GM18507 (cell line): ENCODE data around the gene FAM169A.
"Not testable (repeated sequence)": the region's sequence is repeated elsewhere in the genome, so short reads cannot be mapped to it uniquely, and the experiment has no call there.

Source experiments
- DNase-seq: peaks from one replicate; pipeline ENCODE4 v3.0.0; 2011; ENCODE audit warnings: low read depth; ENCODE audit not compliant: insufficient read length; ENCODE audit errors: extremely low spot score
- FAIRE-seq: peaks from 2 replicates; lab custom pipeline; 2011; peaks lifted over from hg19 to GRCh38; lab: Jason Lieb, UNC

FAM169A gene

DNA sequence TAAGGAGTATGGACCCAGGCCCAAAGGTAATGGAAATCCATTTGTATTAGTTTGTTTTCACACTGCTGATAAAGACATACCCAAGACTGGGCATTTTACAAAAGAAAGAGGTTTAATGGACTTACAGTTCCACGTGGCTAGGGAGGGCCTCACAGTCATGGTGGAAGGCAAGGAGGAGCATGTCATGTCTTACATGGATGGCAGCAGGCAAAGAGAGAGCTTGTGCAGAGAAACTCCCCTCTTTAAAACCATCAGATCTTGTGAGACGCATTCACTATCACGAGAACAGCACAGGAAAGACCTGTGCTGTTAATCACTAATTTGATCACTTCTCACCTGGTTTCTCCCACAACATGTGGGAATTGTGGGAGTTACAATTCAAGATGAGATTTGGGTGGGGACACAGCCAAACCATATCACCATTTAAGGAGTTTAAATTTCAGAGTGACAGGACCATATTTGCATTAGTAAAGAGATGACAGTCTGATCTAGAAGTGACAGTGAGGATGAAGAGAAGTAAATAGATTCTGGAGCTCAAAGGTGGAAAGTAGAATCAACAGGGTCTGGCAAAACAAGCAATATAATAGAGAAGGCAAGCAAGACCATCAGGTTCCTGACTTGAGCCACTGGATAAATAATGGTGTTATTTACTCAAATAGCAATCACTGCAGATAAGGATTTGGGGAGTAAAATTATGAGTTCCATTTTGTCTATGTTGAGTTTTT is 7.5 kb upstream of the FAM169A start:
- no peak for FAIRE-seq
- DNase-seq: no peak

DNA sequence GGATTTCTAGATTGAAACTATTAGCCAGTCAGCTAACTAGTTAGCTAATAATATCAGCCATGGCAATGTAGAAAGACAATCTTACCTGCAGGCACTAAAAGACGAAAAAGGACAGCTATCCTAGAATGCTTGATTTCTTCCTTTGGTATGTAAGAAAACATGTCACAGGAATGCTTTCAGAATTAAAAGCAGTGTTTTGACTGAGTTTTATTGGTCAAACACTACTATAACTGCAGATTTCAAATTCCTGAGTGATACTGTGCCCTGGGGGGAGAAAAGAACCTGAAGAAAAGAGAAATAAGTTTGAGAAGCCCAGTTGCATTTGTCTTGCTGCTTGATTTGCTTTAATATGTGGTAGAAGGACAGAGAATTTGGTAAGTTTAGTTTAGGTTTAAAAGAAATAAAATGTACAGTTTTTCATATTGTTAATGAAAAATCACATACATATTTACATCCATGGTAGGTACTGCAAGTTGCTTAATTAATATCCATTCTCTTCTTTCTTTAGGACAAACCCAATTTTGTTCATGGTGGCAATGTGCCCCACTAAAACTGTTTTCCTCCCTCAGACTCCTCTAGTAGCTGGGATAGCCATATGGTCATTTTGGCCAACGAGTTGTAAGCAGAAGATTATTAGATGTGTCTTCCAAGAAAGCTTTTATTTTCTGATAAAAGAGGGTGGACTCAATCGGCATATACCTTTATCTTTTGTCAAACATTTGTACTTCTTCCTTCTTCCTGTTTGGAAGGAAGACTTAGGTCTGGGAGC is 4.3 kb upstream of the FAM169A start:
- no peak for DNase-seq
- no peak for FAIRE-seq

DNA sequence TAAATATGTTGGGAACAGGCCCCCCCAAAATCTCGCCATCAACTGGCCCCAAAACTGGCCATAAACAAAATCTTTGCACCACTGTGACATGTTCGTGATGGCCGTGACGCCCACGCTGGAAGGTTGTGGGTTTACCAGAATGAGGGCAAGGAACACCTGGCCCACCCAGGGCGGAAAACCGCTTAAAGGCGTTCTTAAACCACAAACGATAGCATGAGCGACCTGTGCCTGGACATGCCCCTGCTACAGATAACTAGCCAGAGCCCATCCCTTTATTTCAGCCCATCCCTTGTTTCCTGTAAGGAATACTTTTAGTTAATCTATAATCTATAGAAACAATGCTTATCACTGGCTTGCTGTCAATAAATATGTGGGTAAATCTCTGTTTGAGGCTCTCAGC is 3.2 kb upstream of the FAM169A start:
- FAIRE-seq: peak; percentile 9
- DNase-seq: not testable (repeated sequence)

DNA sequence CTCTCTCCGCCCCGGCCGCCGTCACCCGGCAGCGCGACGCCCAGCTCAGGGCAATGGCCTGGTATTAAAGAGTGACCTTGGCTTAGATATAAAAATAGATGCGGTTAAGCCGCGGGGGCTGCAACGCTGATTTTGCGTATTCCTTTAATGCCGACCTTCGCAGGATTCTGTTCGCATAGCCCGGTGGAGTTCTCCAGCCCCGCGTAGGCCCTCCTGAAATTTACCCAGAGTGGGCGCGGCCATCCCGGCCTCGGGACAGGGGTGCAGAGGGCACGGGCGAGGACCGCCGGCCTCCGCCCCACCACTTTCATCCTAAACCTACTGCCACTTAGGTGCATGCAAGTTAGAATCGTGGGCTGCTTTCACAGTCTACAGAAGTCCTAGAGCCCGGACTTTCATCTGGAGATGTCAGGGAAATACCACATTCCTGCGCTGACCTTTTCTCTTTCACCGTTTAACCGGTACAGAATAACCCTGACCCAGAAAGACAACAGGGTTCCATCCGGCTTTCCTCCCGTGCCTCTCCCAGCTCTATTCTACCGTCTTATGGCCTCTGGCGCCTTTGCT is 492 bp upstream of the FAM169A start:
- no peak for FAIRE-seq
- no peak for DNase-seq

DNA sequence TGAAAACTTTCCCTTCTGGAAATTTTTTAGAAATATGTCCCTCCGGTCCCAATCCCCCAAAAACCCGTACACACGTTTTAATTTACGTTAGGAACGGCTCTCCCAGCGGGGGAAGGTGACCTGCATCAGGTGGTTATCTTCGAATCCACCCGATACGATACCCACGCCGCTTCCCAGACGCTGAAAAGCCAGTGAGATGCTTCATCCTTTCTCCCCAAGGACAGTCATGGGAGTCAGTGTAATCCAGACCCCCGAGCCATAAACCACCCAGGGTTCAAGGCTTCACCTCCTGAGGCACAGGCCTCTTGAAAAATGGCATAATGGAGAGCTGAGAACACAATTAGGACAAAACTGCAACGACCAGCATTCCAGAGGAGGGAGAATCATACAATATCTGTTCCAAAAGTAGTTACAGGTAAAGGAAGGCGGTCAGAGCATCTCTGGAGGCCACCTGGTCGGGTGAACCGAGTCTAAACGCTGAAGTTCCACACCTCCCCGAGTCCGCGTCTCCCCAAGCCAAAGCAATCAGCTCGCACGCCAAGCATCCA is 857 bp downstream of the FAM169A start:
- DNase-seq: no peak
- no peak for FAIRE-seq

DNA sequence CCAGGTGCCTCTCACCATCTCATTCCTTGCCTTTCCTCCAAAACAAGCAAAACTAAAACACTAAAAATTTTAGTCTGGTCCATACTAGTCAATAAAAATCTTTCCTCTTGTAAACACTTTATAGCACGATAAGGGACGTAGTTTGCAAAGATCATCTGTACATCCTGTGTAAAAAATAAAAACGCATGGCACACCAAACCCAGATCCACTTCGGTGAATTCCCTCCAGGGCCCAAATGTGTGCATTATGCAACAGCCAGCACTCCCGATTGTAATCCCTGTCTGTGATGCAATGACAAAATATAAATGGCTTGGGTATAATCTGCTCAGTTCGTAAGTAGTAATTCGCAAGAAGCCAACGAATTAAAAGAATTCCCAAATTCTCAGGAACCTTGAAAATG is 1.4 kb downstream of the FAM169A start:
- DNase-seq (no peak), FAIRE-seq (no peak)

DNA sequence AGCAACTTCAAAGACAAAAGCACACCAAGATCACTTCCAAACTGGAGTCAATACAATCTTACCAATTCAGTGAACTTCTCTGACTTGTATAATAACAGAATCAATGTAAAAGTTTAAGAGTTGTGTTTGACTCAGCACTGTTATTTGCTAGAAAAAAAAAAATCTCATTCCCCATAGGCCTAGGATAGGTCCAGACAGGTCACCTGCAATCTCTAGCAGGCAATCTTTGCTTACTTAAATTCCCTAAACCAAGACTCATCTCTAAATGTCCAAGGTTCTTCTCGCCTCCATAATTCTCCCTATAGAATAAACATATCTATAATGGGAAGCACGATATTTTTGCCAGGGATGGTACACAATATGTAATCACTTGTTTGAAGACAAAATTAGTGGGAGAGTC is 2.5 kb downstream of the FAM169A start:
- FAIRE-seq (no peak), DNase-seq (no peak)

DNA sequence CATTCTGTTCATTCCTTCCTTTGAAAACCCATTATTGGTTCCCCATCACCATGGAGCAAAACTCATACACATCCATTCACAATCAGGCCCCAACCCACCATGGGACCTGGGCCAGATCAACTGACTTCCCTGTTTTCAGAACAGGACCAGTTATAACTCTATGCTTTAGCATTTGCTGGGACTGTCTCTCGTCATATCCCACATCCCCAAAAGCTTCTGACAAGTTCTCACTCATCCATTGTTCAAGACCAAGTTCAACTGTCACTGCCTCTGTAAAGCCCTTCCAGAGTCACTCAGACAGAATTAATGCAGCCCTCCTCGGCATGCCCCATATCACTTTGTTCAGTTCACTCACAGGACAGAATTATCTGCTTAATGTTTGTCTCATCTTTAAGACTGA is 4.0 kb downstream of the FAM169A start:
- no peak for FAIRE-seq
- no peak for DNase-seq

DNA sequence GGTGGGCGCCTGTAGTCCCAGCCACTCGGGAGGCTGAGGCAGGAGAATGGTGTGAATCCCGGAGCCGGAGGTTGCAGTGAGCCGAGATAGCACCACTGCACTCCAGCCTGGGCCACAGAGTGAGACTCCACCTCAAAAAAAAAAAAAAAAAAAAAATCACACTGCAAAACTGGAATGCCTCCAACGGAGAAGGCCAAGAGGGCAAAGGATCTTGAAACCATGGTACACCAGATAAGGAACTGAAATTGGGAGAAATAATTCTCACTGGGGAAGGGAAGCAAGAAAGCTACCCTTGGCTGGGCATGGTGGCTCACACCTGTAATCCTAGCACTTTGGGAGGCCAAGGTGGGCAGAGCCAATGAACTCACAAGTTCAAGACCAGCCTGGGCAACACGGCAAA is 9.2 kb downstream of the FAM169A start:
- not testable (repeated sequence) for DNase-seq, FAIRE-seq

DNA sequence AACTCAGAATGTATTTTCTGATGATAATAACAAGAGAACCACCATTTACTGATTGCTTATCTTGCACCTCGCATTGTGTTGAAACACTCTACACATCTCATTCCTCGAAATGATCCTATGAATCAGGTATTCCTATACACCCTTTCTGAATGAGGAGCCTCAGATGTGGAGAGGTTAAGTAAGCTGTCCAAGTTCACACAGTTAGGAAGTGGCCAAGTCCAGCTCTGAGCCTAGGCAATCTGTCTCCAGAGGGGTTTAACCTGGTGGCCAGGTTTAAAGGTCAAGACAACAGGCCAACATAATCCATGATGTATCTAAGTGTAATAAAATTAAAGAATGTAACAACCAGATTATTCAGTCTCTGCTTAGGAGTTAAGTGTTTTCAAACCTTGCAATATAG is 12.9 kb downstream of the FAM169A start:
- DNase-seq (no peak), FAIRE-seq (no peak)

DNA sequence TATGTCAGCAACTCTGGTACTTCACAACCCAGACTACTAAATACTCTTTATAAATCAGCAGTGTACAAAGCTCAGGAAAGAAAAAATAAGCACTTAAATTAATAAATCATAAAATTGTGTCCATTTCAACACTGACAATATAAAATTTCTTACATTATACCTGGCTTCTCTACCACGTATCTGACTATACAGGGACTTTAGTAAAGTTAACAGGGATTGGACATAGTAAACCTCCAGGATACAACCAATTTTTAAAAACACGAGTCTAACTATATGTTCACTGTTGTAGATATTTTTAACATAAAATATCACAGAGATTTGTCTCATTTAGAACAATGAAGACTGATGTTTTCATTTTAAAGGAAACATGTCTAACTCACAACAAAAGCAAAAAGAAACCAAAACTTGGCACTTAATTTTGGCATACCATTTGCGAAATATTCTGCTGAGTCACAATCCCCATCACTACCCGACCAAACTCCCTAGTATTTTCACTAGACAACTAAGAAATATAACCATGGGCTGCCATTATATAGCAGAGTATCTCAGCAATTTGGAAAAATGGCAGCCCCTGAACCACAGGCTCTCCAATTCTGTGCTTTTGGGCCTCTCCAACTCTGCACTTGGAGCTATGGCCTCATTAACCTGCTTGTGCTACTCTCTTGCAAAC is 14.4 kb downstream of the FAM169A start:
- no peak for DNase-seq
- FAIRE-seq: peak; percentile 61

DNA sequence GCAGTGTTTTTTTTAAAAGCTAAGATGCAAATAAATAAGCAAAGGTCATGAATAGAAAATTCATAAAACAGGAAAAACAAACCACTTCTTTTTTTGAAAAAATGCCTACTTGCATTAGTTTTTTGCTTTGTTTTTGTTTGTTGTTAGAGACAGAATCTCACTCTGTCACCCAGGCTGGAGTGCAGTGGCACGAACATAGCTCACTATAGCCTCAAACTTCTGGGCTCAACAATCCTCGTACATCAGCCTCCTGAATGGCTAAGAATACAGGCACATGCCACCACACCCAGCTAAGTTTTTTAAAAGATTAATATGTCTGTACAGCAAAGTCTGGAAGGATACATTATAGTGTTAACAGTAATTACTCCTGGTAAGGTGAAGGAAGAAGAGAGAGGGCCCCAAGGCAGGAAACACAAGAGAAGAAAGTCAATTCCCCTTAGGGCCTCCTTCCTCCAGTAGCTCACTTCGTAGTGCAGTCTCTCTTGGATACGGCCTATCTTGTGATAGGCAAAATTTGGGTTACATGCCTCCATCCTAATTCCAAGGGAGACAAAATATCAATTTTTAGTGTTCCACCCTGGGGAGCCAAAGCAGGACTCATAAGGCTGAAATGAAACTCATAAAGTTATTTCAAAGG is 15.3 kb downstream of the FAM169A start:
- no peak for DNase-seq
- FAIRE-seq: no peak

DNA sequence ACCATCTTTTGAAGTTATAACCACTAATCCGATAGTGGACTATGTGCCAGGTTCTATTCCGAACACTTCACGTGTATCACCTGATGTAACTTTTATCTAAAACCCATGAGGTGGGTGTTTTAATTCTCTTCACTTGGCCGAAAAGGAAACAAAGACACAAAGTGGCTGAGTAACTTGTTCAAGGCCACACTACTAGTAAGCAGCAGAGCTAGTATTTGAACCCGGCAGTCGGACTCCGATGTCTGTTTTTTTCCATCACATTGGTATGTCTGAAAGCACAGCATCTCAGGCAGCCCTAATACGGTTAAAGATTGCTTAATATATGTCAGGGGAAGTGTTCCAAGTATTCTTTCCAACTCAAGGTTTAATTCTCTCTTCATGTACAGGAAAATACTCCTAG is 16.2 kb downstream of the FAM169A start:
- FAIRE-seq: no peak

DNA sequence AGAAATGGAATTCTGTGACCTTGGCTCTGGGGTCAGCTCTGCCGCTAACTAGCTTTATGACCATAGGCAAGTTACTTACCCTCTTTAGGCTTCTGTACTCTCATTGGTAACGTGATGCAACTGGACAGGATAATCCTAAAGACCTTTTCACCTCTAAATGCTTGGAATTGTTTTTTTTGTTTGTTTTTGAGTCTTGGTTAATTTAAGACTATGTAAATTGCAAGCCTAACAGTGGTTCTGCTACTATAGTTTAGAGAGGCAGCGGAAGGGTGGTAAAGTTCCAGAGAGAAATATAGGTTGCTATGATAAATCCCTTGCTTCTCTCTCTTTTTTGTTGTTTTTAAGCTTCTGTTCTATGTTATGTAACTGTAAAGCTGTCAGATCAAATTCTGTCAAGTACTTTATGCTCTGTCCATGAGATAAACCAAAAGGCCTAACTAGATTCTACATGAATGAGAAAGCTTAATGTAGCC is 17.6 kb downstream of the FAM169A start:
- FAIRE-seq (no peak), DNase-seq (no peak)

More for the DNA sequence above, 16.2 kb downstream of the FAM169A start:
- no peak for DNase-seq

DNA sequence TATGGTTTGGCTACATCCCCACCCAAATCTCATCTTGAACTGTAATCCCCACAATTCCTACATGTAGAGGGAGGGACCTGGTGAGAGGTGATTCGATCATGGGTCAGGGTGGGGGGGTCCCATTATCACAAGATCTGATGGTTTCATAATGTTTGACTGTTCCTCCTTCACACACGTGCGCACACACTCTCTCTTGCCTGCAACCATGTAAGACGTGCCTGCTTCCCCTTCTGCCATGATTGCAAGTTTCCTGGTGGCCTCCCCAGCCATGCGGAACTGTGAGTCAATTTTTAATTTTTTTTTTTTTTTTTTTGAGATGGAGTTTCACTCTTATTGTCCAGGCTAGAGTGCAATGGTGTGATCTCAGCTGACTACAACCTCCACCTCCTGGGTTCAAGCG is 27.0 kb downstream of the FAM169A start:
- no peak for DNase-seq
- FAIRE-seq: no peak

DNA sequence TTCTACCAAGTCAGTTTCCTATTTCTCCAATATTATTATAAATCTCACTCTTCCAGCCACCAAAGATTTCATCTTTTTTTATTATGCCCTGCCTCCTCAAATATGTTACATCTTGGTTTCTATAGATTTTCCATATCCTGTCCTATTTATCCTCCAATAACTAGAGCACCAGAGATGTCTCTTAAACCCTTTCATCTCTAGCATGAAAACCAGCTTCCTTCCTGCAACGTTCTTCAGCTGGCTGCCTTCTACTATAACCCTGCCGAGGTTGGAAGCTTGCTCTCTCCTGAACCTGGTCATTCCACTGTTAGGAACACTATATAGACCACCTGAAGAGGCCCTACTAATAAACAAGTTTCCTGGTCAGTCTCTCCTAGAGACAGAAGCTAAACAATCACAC is 27.9 kb downstream of the FAM169A start:
- FAIRE-seq (peak; percentile 48), DNase-seq (no peak)

DNA sequence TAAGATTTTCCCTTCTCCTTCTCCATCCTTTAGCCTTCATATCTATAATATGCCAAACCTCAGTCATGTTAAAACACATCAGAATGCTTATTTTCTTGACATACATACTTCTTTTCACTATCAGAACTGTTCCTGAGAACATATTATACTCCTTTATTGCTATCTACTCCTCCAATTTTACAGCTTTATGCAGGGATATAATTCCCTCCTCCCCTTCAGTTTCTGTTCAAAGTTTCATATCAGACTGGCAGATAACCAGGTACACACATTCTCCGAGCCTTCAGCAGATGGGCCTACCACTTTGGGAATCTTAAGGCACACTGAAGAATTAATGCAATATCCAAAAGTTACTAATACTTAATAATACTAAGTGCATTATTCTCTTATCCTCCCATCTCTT is 29.1 kb downstream of the FAM169A start:
- DNase-seq (no peak), FAIRE-seq (no peak)

DNA sequence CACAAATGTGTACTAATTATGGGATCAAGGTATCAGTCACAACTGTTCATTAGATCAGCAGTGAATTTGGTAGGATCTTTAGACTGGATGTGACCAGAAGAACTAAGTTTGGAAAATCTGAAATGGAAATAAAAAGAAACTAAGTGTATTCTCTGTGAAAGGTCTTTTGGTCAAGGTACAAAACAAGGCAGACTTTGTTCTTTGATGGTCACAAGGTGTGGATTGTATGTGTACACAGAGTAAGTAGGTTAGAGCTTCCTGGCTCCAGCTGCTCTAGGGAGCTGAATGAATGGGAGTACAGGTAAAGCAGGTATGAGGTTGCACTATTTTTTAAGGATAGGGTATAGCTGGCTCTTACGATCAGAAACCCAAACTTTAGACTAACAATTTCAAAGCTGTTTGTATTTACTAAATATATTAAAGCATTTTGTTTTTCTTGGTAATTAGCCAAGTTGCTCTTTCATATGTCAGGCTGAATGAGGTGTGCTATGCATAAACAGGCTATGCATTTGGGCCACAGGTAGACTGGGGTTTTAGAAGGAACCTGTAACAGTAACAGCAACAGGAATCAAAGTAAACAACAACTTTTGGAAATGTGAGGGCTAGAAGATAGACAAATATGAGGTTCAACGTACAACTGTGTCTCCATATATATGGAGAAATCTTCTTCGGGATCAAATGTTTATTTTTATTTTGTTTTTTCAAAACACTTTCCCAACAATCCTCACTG is 32.5 kb downstream of the FAM169A start:
- DNase-seq (no peak), FAIRE-seq (no peak)

DNA sequence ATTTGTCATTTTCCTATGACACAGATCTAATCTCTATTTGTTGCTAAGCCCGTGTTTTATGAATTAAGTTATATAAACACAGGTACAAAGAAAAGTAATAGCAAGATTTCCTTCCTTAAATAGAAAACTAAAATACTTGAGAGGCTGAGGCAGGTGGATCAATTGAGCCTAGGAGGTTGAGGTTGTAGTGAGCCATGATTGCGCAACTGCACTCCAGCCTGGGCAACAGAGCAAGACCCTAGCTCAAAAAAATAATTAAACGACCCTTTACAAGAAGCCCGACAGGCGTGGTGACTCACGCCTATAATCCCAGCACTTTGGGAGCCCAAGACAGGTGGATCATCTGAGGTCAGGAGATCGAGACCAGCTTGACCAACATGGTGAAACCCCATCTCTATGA is 36.8 kb downstream of the FAM169A start:
- DNase-seq: no peak
- FAIRE-seq: no peak
